PC-9 (cell line): Measurements from ENCODE around the gene MAFF. TPM values are rescaled to one million over a fixed set of nuclear protein-coding genes. Genes with fewer than 3 reads are reported as not detected.

Source experiments
- BruUV-seq: library from RNA; stranded (reverse); fragments of 400-500 nt; replicated peaks from 2 replicates; lab custom pipeline; 2021; lab: Mats Ljungman, UMichigan
- CTCF ChIA-PET: fragments of 300-600 bp; sonication (Branson Sonifier 250); formaldehyde crosslinking; loops from one replicate; lab custom pipeline; 2022; ENCODE audit warnings: antibody characterized with exemption; lab: Charles Lee
- POLR2A ChIA-PET: fragments of 300-600 bp; sonication (Branson Sonifier 250); formaldehyde crosslinking; loops from one replicate; lab custom pipeline; 2022; ENCODE audit warnings: antibody characterized with exemption; ENCODE audit not compliant: unreplicated experiment; lab: Charles Lee
- DNase-seq, 2 experiments: peaks; one replicate each; pipeline versions ENCODE4 v3.0.0 to v3.0.0-alpha.2; 2015 to 2022; ENCODE audit warnings: mixed read lengths in 1 of 2
- H2AFZ ChIP-seq: fragments of 200-600 bp; sonication (generic); 2 replicates; pipeline ENCODE4 v1.8.1; 2017; ENCODE audit warnings: antibody characterized with exemption
- H3F3A ChIP-seq: fragments of 200-600 bp; sonication (generic); 2 replicates; pipeline ENCODE4 v1.8.1; 2017; ENCODE audit warnings: antibody characterized with exemption, mild to moderate bottlenecking, low read depth; ENCODE audit not compliant: insufficient read depth
- H3K27ac ChIP-seq: fragments of 200-600 bp; sonication (generic); 2 replicates; pipeline ENCODE4 v1.6.1; 2016; ENCODE audit warnings: mixed run types
- H3K27me3 ChIP-seq: fragments of 200-600 bp; sonication (generic); 2 replicates; pipeline ENCODE4 v1.6.1; 2016; ENCODE audit warnings: low read depth, mixed run types; ENCODE audit not compliant: insufficient read depth
- H3K36me3 ChIP-seq: fragments of 200-600 bp; sonication (generic); 2 replicates; pipeline ENCODE4 v1.6.1; 2016; ENCODE audit warnings: low read depth, mixed run types
- H3K4me1 ChIP-seq: fragments of 200-600 bp; sonication (generic); replicated peaks from 2 replicates; pipeline ENCODE4 v1.6.1; 2016; ENCODE audit warnings: mixed run types; ENCODE audit not compliant: insufficient read depth
- H3K4me2 ChIP-seq: fragments of 200-600 bp; sonication (generic); 2 replicates; pipeline ENCODE4 v1.6.1; 2017; ENCODE audit warnings: mixed run types
- H3K4me3 ChIP-seq: fragments of 200-600 bp; sonication (generic); 2 replicates; pipeline ENCODE4 v1.6.1; 2016; ENCODE audit warnings: mixed run types
- H3K79me2 ChIP-seq: fragments of 200-600 bp; sonication (generic); 2 replicates; pipeline ENCODE4 v1.6.1; 2017; ENCODE audit warnings: low read depth, mixed run types
- H3K9me2 ChIP-seq: fragments of 200-600 bp; sonication (generic); 2 replicates; pipeline ENCODE4 v1.8.1; 2017; ENCODE audit warnings: mild to moderate bottlenecking; ENCODE audit not compliant: insufficient read depth
- H3K9me3 ChIP-seq: fragments of 200-600 bp; sonication (generic); 2 replicates; pipeline ENCODE4 v1.8.1; 2016; ENCODE audit warnings: low read depth; ENCODE audit not compliant: insufficient read depth
- H4K20me1 ChIP-seq: fragments of 200-600 bp; sonication (generic); 2 replicates; pipeline ENCODE4 v1.8.1; 2017; ENCODE audit not compliant: insufficient read depth
- EZH2 ChIP-seq: fragments of 200-600 bp; sonication (generic); IDR thresholded peaks from 2 replicates; pipeline ENCODE4 v1.8.0; 2017; ENCODE audit warnings: antibody characterized with exemption, low read depth
- intact Hi-C: fragments of 100-400 bp; cut with micrococcal nuclease; formaldehyde crosslinking; loops from one replicate; pipeline ENCODE4 v1.10.0; 2022; ENCODE audit not compliant: unreplicated experiment
- total RNA-seq: library from RNA; stranded (reverse); gene quantifications from 2 replicates; pipeline ENCODE4 v1.2.3, GENCODE V29; 2021
- TF ChIP-seq, protein P1 (sequence below): fragments of 200-600 bp; sonication (generic); conservative IDR thresholded peaks from 2 replicates; pipeline ENCODE4 v1.6.1; 2017; ENCODE audit warnings: mixed run types, antibody characterized with exemption, mild to moderate bottlenecking, moderate library complexity

Gene MAFF
- total RNA-seq, 1 experiment from 2014 or later: 27.9 TPM

- Histone ChIP-seq H3F3A (peaks cover 61% of the 10 kb centered on the region), H3K79me2 (no peaks in the 10 kb centered on the region), H3K9me2 (no peaks in the 10 kb centered on the region), H3K9me3 (no peaks in the 10 kb centered on the region), H2AFZ (no peak overlapping the region), H3K4me1 (peaks cover 38% of the 10 kb centered on the region), H3K4me2 (no peak overlapping the region), H3K36me3 (peaks cover 24% of the 10 kb centered on the region), H4K20me1 (no peaks in the 10 kb centered on the region), H3K27me3 (no peaks in the 10 kb centered on the region), H3K27ac (peak overlapping the region; percentile 89), H3K4me3 (no peak overlapping the region)
- no TSS peak for BruUV-seq
- ChIA-PET CTCF (interaction anchor here (0.6 kb wide), 1 partner anchor 131 kb away, joined by 19 read pairs; no protein-coding TSS in a partner anchor), POLR2A (interaction anchor here (0.6 to 0.8 kb wide), 2 partner anchors 26 to 63 kb away, joined by 4 to 5 read pairs; no protein-coding TSS in a partner anchor)
- intact Hi-C loops: no loop called here
- TF ChIP-seq EZH2: no peak
- TF ChIP-seq, protein P1, sequence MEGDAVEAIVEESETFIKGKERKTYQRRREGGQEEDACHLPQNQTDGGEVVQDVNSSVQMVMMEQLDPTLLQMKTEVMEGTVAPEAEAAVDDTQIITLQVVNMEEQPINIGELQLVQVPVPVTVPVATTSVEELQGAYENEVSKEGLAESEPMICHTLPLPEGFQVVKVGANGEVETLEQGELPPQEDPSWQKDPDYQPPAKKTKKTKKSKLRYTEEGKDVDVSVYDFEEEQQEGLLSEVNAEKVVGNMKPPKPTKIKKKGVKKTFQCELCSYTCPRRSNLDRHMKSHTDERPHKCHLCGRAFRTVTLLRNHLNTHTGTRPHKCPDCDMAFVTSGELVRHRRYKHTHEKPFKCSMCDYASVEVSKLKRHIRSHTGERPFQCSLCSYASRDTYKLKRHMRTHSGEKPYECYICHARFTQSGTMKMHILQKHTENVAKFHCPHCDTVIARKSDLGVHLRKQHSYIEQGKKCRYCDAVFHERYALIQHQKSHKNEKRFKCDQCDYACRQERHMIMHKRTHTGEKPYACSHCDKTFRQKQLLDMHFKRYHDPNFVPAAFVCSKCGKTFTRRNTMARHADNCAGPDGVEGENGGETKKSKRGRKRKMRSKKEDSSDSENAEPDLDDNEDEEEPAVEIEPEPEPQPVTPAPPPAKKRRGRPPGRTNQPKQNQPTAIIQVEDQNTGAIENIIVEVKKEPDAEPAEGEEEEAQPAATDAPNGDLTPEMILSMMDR: no peak
- peak in 1 of 2 experiments; percentile 76 for DNase-seq
Measured at GRCh38 chr22:38220653-38221386, 19.0 kb downstream of the MAFF start.

GRCh38 chr22:38221407-38221806, 19.6 kb downstream of the MAFF start:
- intact Hi-C loops: no loop called here
- no peak for DNase-seq
- no peak for TF ChIP-seq EZH2
- TF ChIP-seq, protein P1: no peak
- Histone ChIP-seq H3K36me3 (peaks cover 23% of the 10 kb centered on the region), H3K4me1 (peaks cover 38% of the 10 kb centered on the region), H3K27me3 (no peaks in the 10 kb centered on the region), H3K79me2 (peaks cover 3% of the 10 kb centered on the region; the same call in 1 of the 2 replicates), H3K4me3 (no peak overlapping the region), H2AFZ (no peak overlapping the region), H3F3A (peaks cover 60% of the 10 kb centered on the region), H3K4me2 (no peak overlapping the region), H4K20me1 (no peaks in the 10 kb centered on the region), H3K9me3 (no peaks in the 10 kb centered on the region), H3K27ac (no peak overlapping the region), H3K9me2 (no peaks in the 10 kb centered on the region)
- BruUV-seq: no TSS peak
- ChIA-PET POLR2A (interaction anchor here (0.6 kb wide), 1 partner anchor 25 kb away, joined by 4 read pairs; no protein-coding TSS in a partner anchor), CTCF (no interaction called here)

GRCh38 chr22:38221908-38222796, 20.4 kb downstream of the MAFF start:
- POLR2A ChIA-PET: interaction anchor here (0.6 kb wide), 1 partner anchor 64 kb away, joined by 8 read pairs; no protein-coding TSS in a partner anchor
- CTCF ChIA-PET: interaction anchor here (0.5 kb wide), 1 partner anchor 207 kb away, joined by 6 read pairs; no protein-coding TSS in a partner anchor
- Histone ChIP-seq H3K9me2 (no peaks in the 10 kb centered on the region), H3K4me3 (no peak overlapping the region), H3K27me3 (no peaks in the 10 kb centered on the region), H3K4me1 (peaks cover 38% of the 10 kb centered on the region), H3F3A (peaks cover 55% of the 10 kb centered on the region), H3K79me2 (peaks cover 9% of the 10 kb centered on the region; the same call in 1 of the 2 replicates), H3K27ac (no peak overlapping the region; the same call in 1 of the 2 replicates), H2AFZ (no peak overlapping the region), H4K20me1 (no peaks in the 10 kb centered on the region), H3K36me3 (peaks cover 26% of the 10 kb centered on the region; the same call in 1 of the 2 replicates), H3K9me3 (no peaks in the 10 kb centered on the region), H3K4me2 (no peak overlapping the region)
- DNase-seq: no peak
- TF ChIP-seq, protein P1: no peak
- TF ChIP-seq EZH2: no peak
- no TSS peak for BruUV-seq
- intact Hi-C loops: no loop called here
